Neural crest cell (in vitro differentiated cells): ENCODE measurements around the gene STK24. TPM values are rescaled to one million over a fixed set of nuclear protein-coding genes. Genes with fewer than 3 reads are reported as not detected.

Source experiments
- DNase-seq: peaks from one replicate; pipeline ENCODE4 v3.0.0; 2021; ENCODE audit warnings: low read depth, mixed read lengths, low spot score
- H3K27ac Mint-ChIP-seq: one replicate; pipeline ENCODE4 v1.8.0; 2021; ENCODE audit warnings: mild to moderate bottlenecking, mixed read lengths; ENCODE audit not compliant: unreplicated experiment
- H3K27me3 Mint-ChIP-seq: 2 replicates; pipeline ENCODE4 v1.8.0; 2021; ENCODE audit warnings: low read depth, mild to moderate bottlenecking, mixed read lengths
- H3K36me3 Mint-ChIP-seq: 2 replicates; pipeline ENCODE4 v1.8.0; 2021; ENCODE audit warnings: low read depth, mild to moderate bottlenecking, mixed read lengths
- H3K4me1 Mint-ChIP-seq: 2 replicates; pipeline ENCODE4 v1.8.0; 2021; ENCODE audit warnings: mixed read lengths
- H3K4me3 Mint-ChIP-seq: one replicate; pipeline ENCODE4 v1.8.0; 2021; ENCODE audit warnings: mild to moderate bottlenecking, mixed read lengths
- H3K9me3 Mint-ChIP-seq: 2 replicates; pipeline ENCODE4 v1.8.0; 2021; ENCODE audit warnings: mixed read lengths
- CTCF ChIP-seq: fragments of 200-600 bp; sonication (generic); conservative IDR thresholded peaks from 2 replicates; pipeline ENCODE4 v1.5.0; 2021; ENCODE audit warnings: antibody characterized with exemption, mild to moderate bottlenecking
- total RNA-seq: library from RNA; stranded (reverse); gene quantifications from 2 replicates; pipeline ENCODE4 v1.2.1, GENCODE V29; 2021

Gene STK24
- total RNA-seq, 1 donor from 2014 or later = 114 TPM

DNA sequence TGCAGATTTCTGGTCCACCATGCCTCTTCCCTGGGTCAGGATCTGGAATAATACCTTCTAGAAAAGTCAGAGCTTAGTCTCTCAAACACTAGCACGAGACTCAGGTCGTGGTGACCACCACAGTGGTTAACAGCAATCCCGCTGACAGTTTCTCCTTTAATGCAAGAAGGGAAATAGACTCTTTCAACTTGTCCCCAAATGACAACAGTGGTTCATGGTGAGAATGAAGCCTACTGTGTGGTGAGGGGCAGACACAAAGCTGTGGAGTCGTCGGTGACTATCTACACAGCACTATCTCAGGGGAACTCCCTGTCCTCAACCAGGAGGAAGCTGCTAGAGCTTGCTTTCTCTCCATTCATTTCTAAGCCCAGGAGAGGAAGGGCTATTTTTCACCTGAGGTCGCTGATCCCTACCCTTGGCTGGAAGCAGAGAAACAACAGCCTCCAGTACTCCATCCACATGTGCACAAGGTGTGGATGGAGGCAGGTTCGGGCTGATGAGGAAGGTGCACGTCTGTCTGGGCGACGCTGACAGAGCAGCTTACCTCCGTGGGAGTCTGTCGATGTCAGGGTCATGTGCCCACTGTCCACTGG lies 72.4 kb downstream of the STK24 start:
- H3K4me1 Mint-ChIP-seq = peaks cover 76% of the 10 kb centered on the region
- H3K36me3 Mint-ChIP-seq = no peaks in the 10 kb centered on the region
- no peak overlapping the region for H3K4me3 Mint-ChIP-seq
- TF ChIP-seq CTCF = no peak
- H3K27me3 Mint-ChIP-seq = no peaks in the 10 kb centered on the region
- no peak for DNase-seq
- H3K27ac Mint-ChIP-seq = no peak overlapping the region
- no peaks in the 10 kb centered on the region for H3K9me3 Mint-ChIP-seq

GRCh38 chr13:98504029-98504351 lies 72.9 kb downstream of the STK24 start:
- Mint-ChIP-seq H3K4me1 (peaks cover 75% of the 10 kb centered on the region), H3K36me3 (no peaks in the 10 kb centered on the region), H3K27me3 (no peaks in the 10 kb centered on the region), H3K4me3 (no peak overlapping the region), H3K9me3 (no peaks in the 10 kb centered on the region), H3K27ac (no peak overlapping the region)
- TF ChIP-seq CTCF = no peak
- DNase-seq = no peak

DNA sequence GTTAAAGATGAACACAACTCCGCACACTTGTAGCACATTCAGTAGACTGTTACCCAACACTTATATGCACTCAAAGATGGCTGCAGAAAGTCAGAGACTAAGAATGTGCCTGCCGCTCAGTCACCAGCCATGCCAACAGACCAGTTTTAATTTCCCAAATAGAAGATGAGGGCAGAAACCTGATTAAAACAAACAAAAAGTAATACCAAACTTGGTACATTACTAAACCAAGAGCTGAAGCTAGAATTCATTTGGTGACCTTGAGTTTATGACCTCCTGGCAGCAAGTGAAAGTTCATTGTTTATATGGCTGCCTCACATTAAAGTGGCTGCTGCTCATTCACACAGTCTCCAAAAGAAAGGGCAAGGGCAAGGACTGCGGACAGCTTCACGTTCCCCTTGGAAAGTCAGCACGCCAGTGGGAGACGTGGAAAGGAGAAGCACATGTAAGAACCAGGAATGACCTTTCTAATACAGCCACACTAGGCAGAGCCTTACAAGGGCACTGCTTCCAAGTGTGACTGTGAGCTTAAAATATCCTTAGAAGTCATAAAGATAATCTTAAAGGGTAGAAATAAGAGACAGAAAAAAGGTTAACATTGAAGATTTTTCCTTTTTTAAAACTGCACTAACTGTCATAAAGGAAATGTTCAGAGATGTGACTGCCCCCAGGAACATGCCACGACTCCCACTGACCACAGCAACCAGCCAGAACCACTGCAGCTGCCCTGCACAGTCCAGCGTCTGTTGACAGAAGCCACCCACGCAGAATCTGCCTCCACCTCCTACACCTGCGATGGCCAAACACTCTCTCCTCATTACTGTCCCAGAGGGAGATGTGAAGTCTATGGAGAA lies 73.5 kb downstream of the STK24 start:
- DNase-seq = no peak
- Mint-ChIP-seq H3K27ac (no peak overlapping the region), H3K4me1 (peaks cover 69% of the 10 kb centered on the region), H3K4me3 (no peak overlapping the region), H3K27me3 (no peaks in the 10 kb centered on the region), H3K9me3 (no peaks in the 10 kb centered on the region), H3K36me3 (peaks cover under 1% of the 10 kb centered on the region)
- no peak for TF ChIP-seq CTCF

DNA sequence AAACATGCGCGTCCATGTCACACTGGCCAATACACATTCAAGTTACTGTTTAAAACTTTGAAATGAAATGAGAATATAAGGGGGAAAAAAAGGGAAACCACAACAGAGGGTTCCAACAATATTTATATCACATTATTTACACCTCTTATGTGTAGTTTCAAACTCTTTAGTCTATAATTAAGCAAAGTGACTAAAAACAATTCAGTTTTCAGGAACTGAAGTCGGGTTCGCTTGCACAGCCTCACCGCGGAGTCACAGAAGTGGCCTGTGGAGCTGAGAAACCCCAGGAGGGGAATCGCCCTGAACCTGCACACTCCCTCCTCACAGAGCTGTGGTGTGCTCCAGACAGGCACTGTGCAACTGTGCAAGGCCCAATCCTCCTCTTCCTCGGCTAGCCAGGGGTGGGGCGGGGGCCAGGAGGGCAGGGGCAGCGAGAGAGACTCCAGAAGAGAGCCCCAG lies 75.9 kb downstream of the STK24 start:
- DNase-seq = no peak
- peaks cover 70% of the 10 kb centered on the region for H3K4me1 Mint-ChIP-seq
- H3K27me3 Mint-ChIP-seq = no peaks in the 10 kb centered on the region
- H3K4me3 Mint-ChIP-seq = no peak overlapping the region
- no peak for TF ChIP-seq CTCF
- no peaks in the 10 kb centered on the region for H3K9me3 Mint-ChIP-seq
- peak overlapping the region; percentile 4 for H3K27ac Mint-ChIP-seq
- H3K36me3 Mint-ChIP-seq = peaks cover 4% of the 10 kb centered on the region

- no peak for DNase-seq
- TF ChIP-seq CTCF = no peak
- H3K9me3 Mint-ChIP-seq = no peaks in the 10 kb centered on the region
- H3K4me1 Mint-ChIP-seq = peaks cover 60% of the 10 kb centered on the region
- H3K27ac Mint-ChIP-seq = no peak overlapping the region
- no peak overlapping the region for H3K4me3 Mint-ChIP-seq
- H3K36me3 Mint-ChIP-seq = peaks cover 4% of the 10 kb centered on the region
- H3K27me3 Mint-ChIP-seq = no peaks in the 10 kb centered on the region
Observed at GRCh38 chr13:98496966-98497365, 79.9 kb downstream of the STK24 start.
